Neuronal stem cell (in vitro differentiated cells): ENCODE measurements around the gene CGRRF1.

Experiments
- DNase-seq: peaks from one replicate; pipeline ENCODE4 v3.0.0-alpha.2; 2013; ENCODE audit warnings: low spot score
- H2AFZ ChIP-seq: one replicate; pipeline ENCODE4 v1.6.1; 2013; ENCODE audit warnings: mild to moderate bottlenecking, low read length, inconsistent platforms
- H2AK5ac ChIP-seq: 2 replicates; pipeline ENCODE4 v1.6.1; 2013; ENCODE audit warnings: low read depth, mild to moderate bottlenecking, inconsistent platforms, low read length, moderate library complexity, mixed read lengths
- H2BK120ac ChIP-seq: 2 replicates; pipeline ENCODE4 v1.6.1; 2013; ENCODE audit warnings: low read depth, mild to moderate bottlenecking, inconsistent platforms, low read length, moderate library complexity, mixed read lengths
- H2BK12ac ChIP-seq: one replicate; pipeline ENCODE4 v1.6.1; 2013; ENCODE audit warnings: low read length, inconsistent platforms
- H2BK15ac ChIP-seq: 2 replicates; pipeline ENCODE4 v1.6.1; 2013; ENCODE audit warnings: mild to moderate bottlenecking, low read length, inconsistent platforms, mixed read lengths
- H2BK5ac ChIP-seq: one replicate; pipeline ENCODE4 v1.6.1; 2013; ENCODE audit warnings: inconsistent platforms, mild to moderate bottlenecking, low read length, moderate library complexity
- H3K14ac ChIP-seq: one replicate; pipeline ENCODE4 v1.6.1; 2013; ENCODE audit warnings: low read length, inconsistent platforms
- H3K18ac ChIP-seq: 2 replicates; pipeline ENCODE4 v1.6.1; 2013; ENCODE audit warnings: low read length, inconsistent platforms
- H3K23ac ChIP-seq: 2 replicates; pipeline ENCODE4 v1.6.1; 2013; ENCODE audit warnings: low read depth, mild to moderate bottlenecking, mixed read lengths, low read length, inconsistent platforms; ENCODE audit not compliant: poor library complexity
- H3K27ac ChIP-seq: replicated peaks from 3 replicates; pipeline ENCODE4 v1.5.1; 2013; ENCODE audit warnings: low read length, inconsistent platforms
- H3K27me3 ChIP-seq, 3 experiments: 2 replicates each; pipeline ENCODE4 v1.6.1; 2013; ENCODE audit warnings: low read length in 3 of 3, mild to moderate bottlenecking in 2 of 3, inconsistent platforms in 1 of 3, low read depth in 1 of 3, mixed read lengths in 1 of 3, moderate library complexity in 1 of 3; ENCODE audit not compliant: control insufficient read depth in 3 of 3, insufficient read depth in 3 of 3
- H3K36me3 ChIP-seq, 2 donors: replicated peaks in 1 of 2; 2 replicates each; pipeline ENCODE4 v1.6.1; 2013; ENCODE audit warnings: low read length in 2 of 2; ENCODE audit not compliant: control insufficient read depth in 2 of 2, insufficient read depth in 2 of 2
- H3K4ac ChIP-seq: 2 replicates; pipeline ENCODE4 v1.6.1; 2013; ENCODE audit warnings: inconsistent platforms, mild to moderate bottlenecking, low read length, moderate library complexity
- H3K4me1 ChIP-seq, 2 donors: 1 replicate in 1 of 2; 2 replicates in 1 of 2; pipeline ENCODE4 v1.6.1; 2013; ENCODE audit warnings: low read length in 2 of 2, low read depth in 1 of 2; ENCODE audit not compliant: control insufficient read depth in 2 of 2, insufficient read depth in 1 of 2
- H3K4me2 ChIP-seq: one replicate; pipeline ENCODE4 v1.6.1; 2013; ENCODE audit warnings: mild to moderate bottlenecking, low read length, inconsistent platforms; ENCODE audit not compliant: insufficient read depth, poor library complexity, severe bottlenecking
- H3K4me3 ChIP-seq, 2 donors: 2 replicates each; pipeline ENCODE4 v1.5.1; 2013; ENCODE audit warnings: low read length in 2 of 2, mild to moderate bottlenecking in 2 of 2, inconsistent platforms in 1 of 2, moderate library complexity in 1 of 2
- H3K79me1 ChIP-seq: one replicate; pipeline ENCODE4 v1.6.1; 2013; ENCODE audit warnings: low read depth, mild to moderate bottlenecking, inconsistent platforms, low read length, moderate library complexity
- H3K9ac ChIP-seq: one replicate; pipeline ENCODE4 v1.6.1; 2013; ENCODE audit warnings: mild to moderate bottlenecking, low read depth, low read length, inconsistent platforms; ENCODE audit not compliant: poor library complexity
- H3K9me3 ChIP-seq, 2 donors: replicated peaks in 1 of 2; 2 replicates each; pipeline versions ENCODE3 to v1.6.1; 2013; ENCODE audit warnings: low read length in 2 of 2, mild to moderate bottlenecking in 2 of 2, inconsistent platforms in 1 of 2, low read depth in 1 of 2, mixed read lengths in 1 of 2, moderate library complexity in 1 of 2; ENCODE audit not compliant: control insufficient read depth in 2 of 2, insufficient read depth in 1 of 2
- H4K8ac ChIP-seq: one replicate; pipeline ENCODE4 v1.6.1; 2013; ENCODE audit warnings: low read depth, mild to moderate bottlenecking, inconsistent platforms, low read length, moderate library complexity
- H4K91ac ChIP-seq: one replicate; pipeline ENCODE4 v1.6.1; 2013; ENCODE audit warnings: low read length, low read depth, mild to moderate bottlenecking, inconsistent platforms; ENCODE audit not compliant: poor library complexity
- WGBS, 2 donors: extraction: QIAGEN DNeasy Blood & Tissue Kit; methylation state at CpG; one replicate each; pipeline ENCODE4 v1.1.7; 2013; ENCODE audit warnings: missing lambda C conversion rate in 2 of 2, mixed read lengths in 1 of 2; ENCODE audit not compliant: insufficient read length in 2 of 2, insufficient replicate concordance in 1 of 2; ENCODE audit errors: extremely low coverage in 2 of 2; 5-methylcytosine and 5-hydroxymethylcytosine counted together

The CGRRF1 gene

DNA sequence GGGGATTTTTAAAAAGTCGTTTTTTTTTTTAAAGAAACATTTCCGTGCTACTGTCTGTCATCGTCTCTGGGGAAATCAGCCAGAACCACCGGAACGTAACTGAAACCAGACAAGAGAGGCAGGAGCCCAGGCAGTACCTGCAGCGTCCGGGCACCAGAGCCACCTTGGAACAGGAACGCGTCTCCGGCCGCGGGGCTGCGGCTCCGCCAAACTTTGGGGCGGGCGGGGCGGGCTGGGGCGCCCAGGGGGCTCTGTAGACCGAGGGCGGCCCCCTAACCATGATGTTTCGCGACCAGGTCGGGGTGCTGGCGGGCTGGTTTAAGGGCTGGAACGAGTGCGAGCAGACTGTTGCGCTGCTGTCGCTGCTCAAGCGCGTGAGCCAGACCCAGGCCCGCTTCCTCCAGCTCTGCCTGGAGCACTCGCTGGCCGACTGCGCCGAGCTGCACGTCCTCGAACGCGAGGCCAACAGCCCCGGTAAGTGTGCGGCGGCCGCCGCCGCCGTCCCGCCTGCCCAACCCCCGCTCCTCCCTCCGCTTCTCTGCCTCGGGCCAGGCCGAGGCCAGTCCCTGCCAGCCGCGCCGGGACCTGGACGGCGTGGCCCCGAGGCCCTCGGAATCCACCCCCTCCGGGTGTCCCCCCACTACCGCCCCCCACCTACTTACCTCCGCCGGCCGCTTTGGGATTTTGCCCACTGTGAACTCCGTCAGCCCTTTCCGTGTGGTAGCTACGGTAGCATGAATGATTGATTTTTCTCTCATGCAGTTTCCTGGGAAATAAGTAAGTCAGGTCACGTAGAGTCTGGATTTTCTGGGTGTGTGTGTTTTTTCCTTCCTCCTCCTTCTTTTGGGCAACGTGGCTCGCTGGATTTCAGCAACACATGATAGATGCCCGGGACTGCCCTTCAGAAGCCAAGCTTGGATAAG is 58.2 kb downstream of the CGRRF1 start:
- WGBS, 2 donors = no CpG with 5 or more reads among the region's 70 CpGs
- peaks cover 12 to 24% of the 10 kb centered on the region in 2 donors for H3K4me1 ChIP-seq
- peak overlapping the region; percentile 72 for H2BK5ac ChIP-seq
- H3K27ac ChIP-seq = no peak overlapping the region
- H3K4me2 ChIP-seq = peak overlapping the region; percentile 95
- no peak overlapping the region for H3K4ac ChIP-seq
- no peak overlapping the region for H2BK120ac ChIP-seq
- peak overlapping the region; percentile 78 for H3K23ac ChIP-seq
- peak overlapping the region; percentile 74 to 86 for H3K4me3 ChIP-seq
- H3K79me1 ChIP-seq = peaks cover 5% of the 10 kb centered on the region
- H4K91ac ChIP-seq = no peak overlapping the region
- no peak overlapping the region for H2BK12ac ChIP-seq
- H2AFZ ChIP-seq = peak overlapping the region; percentile 97
- H2BK15ac ChIP-seq = peak overlapping the region; percentile 88
- H3K36me3 ChIP-seq = peaks cover 2 to 29% of the 10 kb centered on the region in 2 donors
- peak overlapping the region; percentile 92 for H3K9ac ChIP-seq
- H3K14ac ChIP-seq = no peak overlapping the region
- no peak overlapping the region for H2AK5ac ChIP-seq
- peaks cover 2 to 11% of the 10 kb centered on the region in 2 donors for H3K9me3 ChIP-seq
- peaks cover 0 to 6% (median 0%) of the 10 kb centered on the region in 3 experiments for H3K27me3 ChIP-seq
- H4K8ac ChIP-seq = no peak overlapping the region
- H3K18ac ChIP-seq = peak overlapping the region; percentile 97
- DNase-seq = peak; percentile 44

- peaks cover 0 to 6% (median 0%) of the 10 kb centered on the region in 3 experiments for H3K27me3 ChIP-seq
- H3K4me2 ChIP-seq = peak overlapping the region; percentile 56
- no peak overlapping the region for H2BK12ac ChIP-seq
- H2BK120ac ChIP-seq = no peak overlapping the region
- DNase-seq = no peak
- no peak overlapping the region for H2AK5ac ChIP-seq
- no peak overlapping the region for H3K23ac ChIP-seq
- H3K4ac ChIP-seq = no peak overlapping the region
- WGBS, 2 donors = no CpG with 5 or more reads among the region's 13 CpGs
- peak overlapping the region; percentile 42 for H2AFZ ChIP-seq
- peaks cover 4 to 40% of the 10 kb centered on the region in 2 donors for H3K36me3 ChIP-seq
- H2BK15ac ChIP-seq = no peak overlapping the region
- H3K79me1 ChIP-seq = peaks cover 5% of the 10 kb centered on the region
- H2BK5ac ChIP-seq = no peak overlapping the region
- H4K91ac ChIP-seq = no peak overlapping the region
- no peak overlapping the region for H3K27ac ChIP-seq
- H3K4me1 ChIP-seq = peaks cover 12 to 24% of the 10 kb centered on the region in 2 donors
- H3K18ac ChIP-seq = peak overlapping the region; percentile 29
- no peak overlapping the region for H3K9ac ChIP-seq
- peaks cover 2 to 20% of the 10 kb centered on the region in 2 donors for H3K9me3 ChIP-seq
- H3K14ac ChIP-seq = no peak overlapping the region
- peak overlapping the region in 1 of 2 donors; percentile 74 for H3K4me3 ChIP-seq
- H4K8ac ChIP-seq = no peak overlapping the region
Measured at GRCh38 chr14:54568821-54569595, 59.3 kb downstream of the CGRRF1 start.

DNA sequence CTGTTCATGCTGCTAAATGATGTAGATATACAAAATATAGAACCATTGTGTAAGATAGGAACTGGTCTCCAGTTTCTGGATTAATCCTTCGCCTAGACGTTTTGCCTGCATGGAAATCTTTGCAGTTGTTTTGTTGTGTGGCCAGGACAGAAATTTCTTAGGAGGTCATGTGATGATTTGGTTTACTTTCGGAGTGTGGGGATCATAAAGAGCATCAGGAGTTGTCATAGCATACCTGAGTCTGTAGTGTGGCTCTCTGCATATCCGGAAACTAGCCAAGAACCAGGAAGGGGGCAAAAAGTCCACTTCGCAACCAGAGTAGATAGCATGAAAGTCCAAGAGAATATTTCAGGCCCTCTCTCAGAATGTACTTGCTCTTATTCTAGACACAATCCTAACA is 60.3 kb downstream of the CGRRF1 start:
- Histone ChIP-seq H3K27ac (no peak overlapping the region), H3K36me3 (peaks cover 4 to 44% of the 10 kb centered on the region in 2 donors), H2BK12ac (no peak overlapping the region), H3K23ac (no peak overlapping the region), H3K18ac (no peak overlapping the region), H3K79me1 (peaks cover 5% of the 10 kb centered on the region), H2BK120ac (no peak overlapping the region), H2BK15ac (no peak overlapping the region), H3K4me3 (no peak overlapping the region), H4K8ac (no peak overlapping the region), H3K4me1 (peaks cover 7 to 17% of the 10 kb centered on the region in 2 donors), H3K4ac (no peak overlapping the region), H2AK5ac (no peak overlapping the region), H4K91ac (no peak overlapping the region), H2BK5ac (no peak overlapping the region), H3K27me3 (no peaks in the 10 kb centered on the region), H3K14ac (no peak overlapping the region), H3K4me2 (no peak overlapping the region), H3K9ac (no peak overlapping the region), H3K9me3 (peaks cover 2 to 23% of the 10 kb centered on the region in 2 donors), H2AFZ (no peak overlapping the region)
- no CpG with 5 or more reads among the region's 5 CpGs for WGBS, 2 donors
- DNase-seq = no peak
